Measurements from ENCODE around the gene NFAM1.

NFAM1 gene, protein sequence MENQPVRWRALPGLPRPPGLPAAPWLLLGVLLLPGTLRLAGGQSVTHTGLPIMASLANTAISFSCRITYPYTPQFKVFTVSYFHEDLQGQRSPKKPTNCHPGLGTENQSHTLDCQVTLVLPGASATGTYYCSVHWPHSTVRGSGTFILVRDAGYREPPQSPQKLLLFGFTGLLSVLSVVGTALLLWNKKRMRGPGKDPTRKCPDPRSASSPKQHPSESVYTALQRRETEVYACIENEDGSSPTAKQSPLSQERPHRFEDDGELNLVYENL

GRCh38 chr22:42432020-42432596, at the start of gene NFAM1:
TSS of gene NFAM1 (minus strand) at chr22:42432403. CDS start at chr22:42432357, 46 bp downstream.
- no peak for DNase-seq (ENCODE audit: low spot score)

DNA sequence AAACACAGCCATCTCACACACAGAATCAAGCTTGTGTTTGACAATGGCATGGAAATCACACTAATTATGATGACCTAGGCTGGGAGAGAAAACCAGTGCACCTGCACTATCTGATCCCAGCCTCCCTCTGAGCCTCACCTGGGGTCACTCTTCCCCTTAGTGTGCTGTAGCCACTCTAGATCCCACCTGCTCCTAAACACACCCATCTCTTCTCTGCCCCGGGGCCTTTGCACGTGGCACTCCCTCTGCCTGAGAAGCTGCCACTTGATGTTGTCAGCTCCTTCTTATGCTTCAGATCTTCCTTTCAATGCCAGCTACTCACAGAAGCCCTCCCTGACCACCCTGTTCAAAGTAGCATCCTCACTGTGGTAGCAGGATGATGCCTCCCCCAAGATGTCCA, 42.9 kb upstream of the NFAM1 start:
- no peak for DNase-seq (ENCODE audit: low spot score)

- DNase-seq (ENCODE audit: low spot score), result peak; percentile 67
These were observed 41.4 kb upstream of the NFAM1 start for GRCh38 chr22:42473484-42474193.

- DNase-seq (ENCODE audit: low spot score), result no peak
These were observed 40.5 kb upstream of the NFAM1 start for GRCh38 chr22:42472671-42473070.

GRCh38 chr22:42471441-42471840, 39.2 kb upstream of the NFAM1 start:
- no peak for DNase-seq (ENCODE audit: low spot score)

DNA sequence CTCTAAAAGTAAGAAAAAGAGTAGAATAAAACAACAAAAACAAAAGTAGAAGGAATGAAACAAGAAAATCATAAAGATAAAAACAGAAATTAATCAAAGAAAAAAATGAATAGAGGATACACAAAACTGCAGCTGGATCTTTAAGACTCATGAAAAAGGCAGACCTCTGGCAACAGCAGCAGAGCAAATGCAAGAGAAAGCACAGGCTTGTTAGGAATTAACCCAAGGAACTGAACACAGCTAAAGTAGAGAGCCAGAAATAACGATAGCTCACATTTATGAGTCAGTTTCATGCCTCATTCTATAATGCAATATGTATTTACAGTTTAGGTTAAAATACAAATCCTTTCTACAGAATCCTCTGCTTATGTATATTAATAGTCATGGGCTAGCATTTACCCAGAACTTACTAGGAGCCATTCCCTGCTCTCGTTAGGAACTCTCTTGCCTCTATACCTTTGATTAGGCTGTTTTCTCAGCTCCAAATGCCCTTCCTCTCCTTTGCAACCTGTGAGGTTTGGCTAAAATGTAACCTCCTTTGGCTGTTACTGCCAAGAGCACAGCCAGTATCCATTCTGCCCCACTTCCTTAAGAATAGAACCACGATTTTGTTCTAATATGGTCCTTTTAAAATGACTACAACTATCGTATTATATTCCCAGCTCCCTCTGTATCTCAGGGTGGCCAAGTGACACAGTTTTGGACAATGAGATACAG, 38.3 kb upstream of the NFAM1 start:
- no peak for DNase-seq (ENCODE audit: low spot score)

DNA sequence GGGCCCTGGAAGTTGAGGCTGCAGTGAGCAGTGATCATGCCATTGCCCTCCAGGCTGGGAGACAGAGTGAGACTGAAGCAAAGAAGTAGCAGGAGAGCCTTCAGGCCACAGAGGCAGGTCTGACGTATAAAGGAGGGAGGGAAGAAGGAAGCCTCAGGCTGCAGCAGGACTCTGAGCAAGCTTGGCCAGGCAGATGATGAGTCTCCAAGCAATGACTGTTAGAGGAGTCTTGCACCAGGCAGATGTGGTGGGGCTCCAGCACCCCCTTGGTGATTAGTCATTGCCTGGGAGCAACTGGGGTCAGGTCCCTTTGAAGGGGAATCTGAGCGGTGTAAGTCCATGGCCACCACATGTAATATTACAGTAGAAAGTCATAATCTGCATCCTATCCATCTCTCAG, 36.6 kb upstream of the NFAM1 start:
- DNase-seq (ENCODE audit: low spot score), result no peak

- DNase-seq (ENCODE audit: low spot score), result no peak
These were observed 29.8 kb upstream of the NFAM1 start for GRCh38 chr22:42462016-42462415.

GRCh38 chr22:42461511-42461910, 29.3 kb upstream of the NFAM1 start:
- no peak for DNase-seq (ENCODE audit: low spot score)

GRCh38 chr22:42459287-42460063, 27.3 kb upstream of the NFAM1 start:
- DNase-seq (ENCODE audit: low spot score), result no peak

- DNase-seq (ENCODE audit: low spot score), result no peak
These were observed 20.7 kb upstream of the NFAM1 start for GRCh38 chr22:42452916-42453315.

- DNase-seq (ENCODE audit: low spot score), result no peak
These were observed 20.3 kb upstream of the NFAM1 start for GRCh38 chr22:42452456-42452855.

DNA sequence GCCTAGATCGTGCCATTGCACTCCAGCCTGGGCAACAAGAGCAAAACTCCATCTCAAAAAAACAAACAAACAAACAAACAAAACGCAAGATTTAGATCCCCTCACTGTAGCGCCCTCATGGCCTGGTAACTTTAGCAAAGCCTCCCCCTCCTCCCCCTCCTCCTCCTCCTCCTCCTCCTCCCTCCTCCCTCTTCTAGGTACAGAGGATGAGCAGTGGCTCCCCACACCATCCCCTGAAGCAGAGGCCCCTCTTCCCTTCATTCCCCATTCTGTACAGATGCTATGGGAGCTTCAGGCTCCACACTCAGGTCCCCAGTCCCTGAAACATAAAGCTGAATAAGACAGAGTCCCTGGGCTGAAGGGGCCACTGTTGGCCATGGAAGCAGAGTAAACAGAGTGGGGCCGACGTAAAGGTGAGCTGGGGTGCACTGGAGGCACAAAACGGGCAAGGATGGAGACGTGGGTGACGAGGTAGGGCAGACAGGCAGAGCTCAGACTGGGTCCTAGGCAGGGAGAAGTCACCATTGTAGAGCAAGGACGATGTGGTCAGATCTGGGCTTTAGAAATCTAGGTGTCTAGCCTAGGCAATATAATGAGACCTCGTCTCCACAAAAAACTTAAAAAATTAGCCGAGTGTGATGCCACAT, 19.4 kb upstream of the NFAM1 start:
- DNase-seq (ENCODE audit: low spot score), result no peak

- DNase-seq (ENCODE audit: low spot score), result no peak
These were observed 18.7 kb upstream of the NFAM1 start for GRCh38 chr22:42450862-42451261.

DNA sequence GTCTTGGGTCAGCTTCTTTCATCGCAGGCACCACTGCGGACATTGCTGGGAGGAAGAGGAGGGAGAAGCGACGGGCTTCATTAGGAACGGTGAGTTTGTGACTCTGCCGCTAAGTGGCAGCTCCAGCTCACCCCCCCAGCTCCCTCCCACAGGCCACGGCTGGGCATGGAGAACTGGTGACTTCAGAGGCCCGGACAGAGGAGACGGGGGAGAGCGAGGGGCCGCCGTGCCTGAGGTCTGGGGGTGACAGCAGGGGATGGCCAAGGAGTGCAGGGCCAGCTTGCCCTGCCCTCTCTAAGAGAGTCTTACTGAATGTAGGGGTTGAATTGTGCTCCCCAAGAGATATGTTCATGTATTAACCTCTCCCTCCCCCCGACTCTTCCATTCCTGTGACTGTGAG, 13.9 kb upstream of the NFAM1 start:
- no peak for DNase-seq (ENCODE audit: low spot score)

DNA sequence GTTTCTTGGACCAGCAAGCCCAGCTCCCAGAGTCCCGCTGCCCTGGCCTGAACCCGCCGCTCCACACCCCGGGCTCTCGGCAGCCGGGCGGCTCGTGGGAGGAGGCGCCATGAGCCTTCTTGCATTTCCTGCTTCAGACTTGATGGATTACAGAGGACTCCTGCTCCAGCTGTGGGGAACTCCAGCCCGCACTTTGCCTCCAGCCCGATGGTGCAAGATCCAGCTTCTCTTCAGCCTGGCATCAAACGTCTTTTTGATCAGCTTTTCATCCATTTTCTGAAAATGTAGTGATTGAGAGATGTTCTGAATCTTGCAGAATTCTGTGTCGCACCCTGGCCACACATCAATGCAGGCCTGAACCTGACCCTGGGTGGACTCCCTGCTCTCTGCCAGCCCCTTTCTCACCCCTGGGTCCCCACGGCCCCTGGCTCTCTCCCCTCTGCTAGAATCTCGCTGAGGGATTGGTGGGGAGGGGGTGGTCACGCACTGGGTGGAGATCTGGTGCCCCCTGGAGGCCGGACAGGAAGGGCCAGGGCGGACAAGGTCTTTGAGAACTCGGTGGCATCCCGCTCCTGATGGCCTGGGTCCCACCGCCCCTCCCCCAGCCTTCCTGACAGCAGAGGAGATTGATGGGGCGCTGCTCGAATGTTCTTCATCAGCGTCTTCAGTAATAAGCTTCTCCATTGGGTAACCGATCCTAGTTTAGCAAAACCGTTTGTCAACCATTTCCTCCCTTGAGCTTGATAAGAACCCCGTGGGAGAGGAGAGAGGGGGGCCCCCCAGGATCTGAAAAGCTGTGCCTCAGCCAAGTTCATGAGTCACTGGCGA, 12.1 kb upstream of the NFAM1 start:
- DNase-seq (ENCODE audit: low spot score), result peak; percentile 94

GRCh38 chr22:42443240-42444076, 11.3 kb upstream of the NFAM1 start:
- DNase-seq (ENCODE audit: low spot score), result no peak

DNA sequence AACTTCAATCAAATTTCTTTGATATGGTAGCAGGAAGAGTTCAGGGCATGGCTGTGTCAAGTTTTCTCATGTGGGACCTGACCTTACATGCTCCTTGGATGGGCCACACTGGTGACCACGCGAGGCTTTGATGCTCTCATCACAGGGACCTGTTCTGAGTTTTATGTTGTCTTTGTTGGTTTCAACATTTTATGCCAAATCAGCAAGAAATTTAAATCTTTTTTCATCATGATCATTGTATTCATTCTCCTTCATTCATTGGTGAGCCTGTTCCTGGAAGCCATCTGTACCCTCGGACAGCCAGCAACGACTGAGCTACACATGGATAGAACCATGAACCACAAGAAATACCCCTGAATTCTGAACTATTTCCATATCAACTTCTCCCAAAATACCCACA, 10.5 kb upstream of the NFAM1 start:
- DNase-seq (ENCODE audit: low spot score), result no peak

- no peak for DNase-seq (ENCODE audit: low spot score)
These were observed 8.5 kb upstream of the NFAM1 start for GRCh38 chr22:42440728-42441127.
